Neuronal stem cell (in vitro differentiated cells): Measurements from ENCODE around the gene HERC6.

ENCODE experiments used
- DNase-seq: peaks from one replicate; pipeline ENCODE4 v3.0.0-alpha.2; 2013; ENCODE audit warnings: low spot score
- H2AFZ ChIP-seq: one replicate; pipeline ENCODE4 v1.6.1; 2013; ENCODE audit warnings: mild to moderate bottlenecking, low read length, inconsistent platforms
- H2AK5ac ChIP-seq: 2 replicates; pipeline ENCODE4 v1.6.1; 2013; ENCODE audit warnings: low read depth, mild to moderate bottlenecking, inconsistent platforms, low read length, moderate library complexity, mixed read lengths
- H2BK120ac ChIP-seq: 2 replicates; pipeline ENCODE4 v1.6.1; 2013; ENCODE audit warnings: low read depth, mild to moderate bottlenecking, inconsistent platforms, low read length, moderate library complexity, mixed read lengths
- H2BK12ac ChIP-seq: one replicate; pipeline ENCODE4 v1.6.1; 2013; ENCODE audit warnings: low read length, inconsistent platforms
- H2BK15ac ChIP-seq: 2 replicates; pipeline ENCODE4 v1.6.1; 2013; ENCODE audit warnings: mild to moderate bottlenecking, low read length, inconsistent platforms, mixed read lengths
- H2BK5ac ChIP-seq: one replicate; pipeline ENCODE4 v1.6.1; 2013; ENCODE audit warnings: inconsistent platforms, mild to moderate bottlenecking, low read length, moderate library complexity
- H3K14ac ChIP-seq: one replicate; pipeline ENCODE4 v1.6.1; 2013; ENCODE audit warnings: low read length, inconsistent platforms
- H3K18ac ChIP-seq: 2 replicates; pipeline ENCODE4 v1.6.1; 2013; ENCODE audit warnings: low read length, inconsistent platforms
- H3K23ac ChIP-seq: 2 replicates; pipeline ENCODE4 v1.6.1; 2013; ENCODE audit warnings: low read depth, mild to moderate bottlenecking, mixed read lengths, low read length, inconsistent platforms; ENCODE audit not compliant: poor library complexity
- H3K27ac ChIP-seq: replicated peaks from 3 replicates; pipeline ENCODE4 v1.5.1; 2013; ENCODE audit warnings: low read length, inconsistent platforms
- H3K27me3 ChIP-seq, 3 experiments: 2 replicates each; pipeline ENCODE4 v1.6.1; 2013; ENCODE audit warnings: low read length in 3 of 3, mild to moderate bottlenecking in 2 of 3, inconsistent platforms in 1 of 3, low read depth in 1 of 3, mixed read lengths in 1 of 3, moderate library complexity in 1 of 3; ENCODE audit not compliant: control insufficient read depth in 3 of 3, insufficient read depth in 3 of 3
- H3K36me3 ChIP-seq, 2 donors: replicated peaks in 1 of 2; 2 replicates each; pipeline ENCODE4 v1.6.1; 2013; ENCODE audit warnings: low read length in 2 of 2; ENCODE audit not compliant: control insufficient read depth in 2 of 2, insufficient read depth in 2 of 2
- H3K4ac ChIP-seq: 2 replicates; pipeline ENCODE4 v1.6.1; 2013; ENCODE audit warnings: inconsistent platforms, mild to moderate bottlenecking, low read length, moderate library complexity
- H3K4me1 ChIP-seq, 2 donors: 1 replicate in 1 of 2; 2 replicates in 1 of 2; pipeline ENCODE4 v1.6.1; 2013; ENCODE audit warnings: low read length in 2 of 2, low read depth in 1 of 2; ENCODE audit not compliant: control insufficient read depth in 2 of 2, insufficient read depth in 1 of 2
- H3K4me2 ChIP-seq: one replicate; pipeline ENCODE4 v1.6.1; 2013; ENCODE audit warnings: mild to moderate bottlenecking, low read length, inconsistent platforms; ENCODE audit not compliant: insufficient read depth, poor library complexity, severe bottlenecking
- H3K4me3 ChIP-seq, 2 donors: 2 replicates each; pipeline ENCODE4 v1.5.1; 2013; ENCODE audit warnings: low read length in 2 of 2, mild to moderate bottlenecking in 2 of 2, inconsistent platforms in 1 of 2, moderate library complexity in 1 of 2
- H3K79me1 ChIP-seq: one replicate; pipeline ENCODE4 v1.6.1; 2013; ENCODE audit warnings: low read depth, mild to moderate bottlenecking, inconsistent platforms, low read length, moderate library complexity
- H3K9ac ChIP-seq: one replicate; pipeline ENCODE4 v1.6.1; 2013; ENCODE audit warnings: mild to moderate bottlenecking, low read depth, low read length, inconsistent platforms; ENCODE audit not compliant: poor library complexity
- H3K9me3 ChIP-seq, 2 donors: replicated peaks in 1 of 2; 2 replicates each; pipeline versions ENCODE3 to v1.6.1; 2013; ENCODE audit warnings: low read length in 2 of 2, mild to moderate bottlenecking in 2 of 2, inconsistent platforms in 1 of 2, low read depth in 1 of 2, mixed read lengths in 1 of 2, moderate library complexity in 1 of 2; ENCODE audit not compliant: control insufficient read depth in 2 of 2, insufficient read depth in 1 of 2
- H4K8ac ChIP-seq: one replicate; pipeline ENCODE4 v1.6.1; 2013; ENCODE audit warnings: low read depth, mild to moderate bottlenecking, inconsistent platforms, low read length, moderate library complexity
- H4K91ac ChIP-seq: one replicate; pipeline ENCODE4 v1.6.1; 2013; ENCODE audit warnings: low read length, low read depth, mild to moderate bottlenecking, inconsistent platforms; ENCODE audit not compliant: poor library complexity
- WGBS, 2 donors: extraction: QIAGEN DNeasy Blood & Tissue Kit; methylation state at CpG; one replicate each; pipeline ENCODE4 v1.1.7; 2013; ENCODE audit warnings: missing lambda C conversion rate in 2 of 2, mixed read lengths in 1 of 2; ENCODE audit not compliant: insufficient read length in 2 of 2, insufficient replicate concordance in 1 of 2; ENCODE audit errors: extremely low coverage in 2 of 2; 5-methylcytosine and 5-hydroxymethylcytosine counted together

The HERC6 gene

DNA sequence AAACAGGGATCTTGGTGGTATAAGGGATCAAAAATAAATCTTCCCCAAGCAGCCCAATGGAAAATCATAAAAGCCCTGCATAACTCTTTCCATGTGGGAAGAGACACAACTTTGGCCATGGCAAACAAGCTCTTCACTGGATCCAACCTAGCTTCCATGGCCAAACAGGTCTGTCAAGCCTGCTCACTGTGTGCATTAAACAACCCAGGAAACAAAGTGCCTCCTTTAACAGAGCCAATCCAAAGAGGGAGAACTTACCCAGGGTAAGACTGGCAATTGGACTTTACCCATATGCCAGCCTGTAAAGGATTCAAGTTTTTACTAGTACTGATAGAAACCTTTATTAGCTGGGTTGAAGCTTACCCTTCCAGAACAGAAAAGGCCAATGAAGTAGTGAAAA lies 70.6 kb downstream of the HERC6 start:
- H3K27me3 ChIP-seq, result no peaks in the 10 kb centered on the region
- H4K8ac ChIP-seq, result no peak overlapping the region
- no peaks in the 10 kb centered on the region for H3K9me3 ChIP-seq
- H2BK5ac ChIP-seq, result no peak overlapping the region
- H3K36me3 ChIP-seq, result no peaks in the 10 kb centered on the region
- H3K4me2 ChIP-seq, result no peak overlapping the region
- H3K4me1 ChIP-seq, result no peaks in the 10 kb centered on the region
- H3K9ac ChIP-seq, result no peak overlapping the region
- no peak overlapping the region for H3K27ac ChIP-seq
- H4K91ac ChIP-seq, result no peak overlapping the region
- H3K4me3 ChIP-seq, result no peak overlapping the region
- no peak overlapping the region for H3K18ac ChIP-seq
- H2AFZ ChIP-seq, result no peak overlapping the region
- DNase-seq, result no peak
- no peaks in the 10 kb centered on the region for H3K79me1 ChIP-seq
- H2AK5ac ChIP-seq, result no peak overlapping the region
- H2BK12ac ChIP-seq, result no peak overlapping the region
- H2BK120ac ChIP-seq, result no peak overlapping the region
- H3K23ac ChIP-seq, result no peak overlapping the region
- no peak overlapping the region for H2BK15ac ChIP-seq
- no peak overlapping the region for H3K4ac ChIP-seq
- H3K14ac ChIP-seq, result no peak overlapping the region

DNA sequence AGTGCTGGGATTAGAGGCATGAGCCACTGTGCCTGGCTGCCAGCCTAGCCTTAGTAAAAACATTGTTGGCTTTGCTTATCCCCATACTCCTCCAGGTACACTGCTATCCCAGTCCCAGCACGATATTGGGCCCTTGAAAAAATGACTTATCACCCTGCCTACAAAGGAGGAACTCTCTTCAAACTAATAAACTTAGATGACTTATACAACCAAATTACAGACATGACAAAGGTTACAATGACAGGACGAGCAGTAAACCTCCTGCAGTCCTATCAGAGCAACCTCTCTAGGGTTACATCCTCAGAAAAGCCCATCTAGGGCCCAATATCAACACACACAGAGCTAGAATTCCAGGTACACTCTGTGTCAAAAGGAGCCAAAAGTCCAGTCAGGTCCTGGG lies 72.6 kb downstream of the HERC6 start:
- no peak overlapping the region for H4K91ac ChIP-seq
- H2BK15ac ChIP-seq, result no peak overlapping the region
- H3K9me3 ChIP-seq, result no peaks in the 10 kb centered on the region
- H3K4me3 ChIP-seq, result no peak overlapping the region
- no peaks in the 10 kb centered on the region for H3K36me3 ChIP-seq
- H3K9ac ChIP-seq, result no peak overlapping the region
- peaks cover 0 to 2% of the 10 kb centered on the region in 2 donors for H3K4me1 ChIP-seq
- no peak overlapping the region for H4K8ac ChIP-seq
- WGBS, 2 donors, result no CpG with 5 or more reads among the region's 2 CpGs
- no peak overlapping the region for H2BK5ac ChIP-seq
- H3K4me2 ChIP-seq, result no peak overlapping the region
- H3K4ac ChIP-seq, result no peak overlapping the region
- H2BK12ac ChIP-seq, result no peak overlapping the region
- no peak overlapping the region for H2BK120ac ChIP-seq
- no peaks in the 10 kb centered on the region for H3K27me3 ChIP-seq
- no peaks in the 10 kb centered on the region for H3K79me1 ChIP-seq
- no peak overlapping the region for H2AFZ ChIP-seq
- H3K27ac ChIP-seq, result no peak overlapping the region
- no peak overlapping the region for H2AK5ac ChIP-seq
- no peak overlapping the region for H3K18ac ChIP-seq
- no peak overlapping the region for H3K23ac ChIP-seq
- H3K14ac ChIP-seq, result no peak overlapping the region
- no peak for DNase-seq

GRCh38 chr4:88452912-88453311 lies 74.3 kb downstream of the HERC6 start:
- Histone ChIP-seq H2AFZ (no peak overlapping the region), H3K9ac (no peak overlapping the region), H4K8ac (no peak overlapping the region), H3K14ac (no peak overlapping the region), H2BK5ac (no peak overlapping the region), H2BK15ac (no peak overlapping the region), H3K18ac (no peak overlapping the region), H3K9me3 (no peaks in the 10 kb centered on the region), H3K4me2 (no peak overlapping the region), H3K4me3 (no peak overlapping the region), H3K4ac (no peak overlapping the region), H3K4me1 (peaks cover 0 to 2% of the 10 kb centered on the region in 2 donors), H3K79me1 (no peaks in the 10 kb centered on the region), H4K91ac (no peak overlapping the region), H3K36me3 (no peaks in the 10 kb centered on the region), H3K27me3 (peaks cover 9 to 13% (median 10%) of the 10 kb centered on the region in 3 experiments), H2BK12ac (no peak overlapping the region), H3K27ac (no peak overlapping the region), H2AK5ac (no peak overlapping the region), H2BK120ac (no peak overlapping the region), H3K23ac (no peak overlapping the region)
- no CpG with 5 or more reads among the region's 2 CpGs for WGBS, 2 donors
- no peak for DNase-seq

DNA sequence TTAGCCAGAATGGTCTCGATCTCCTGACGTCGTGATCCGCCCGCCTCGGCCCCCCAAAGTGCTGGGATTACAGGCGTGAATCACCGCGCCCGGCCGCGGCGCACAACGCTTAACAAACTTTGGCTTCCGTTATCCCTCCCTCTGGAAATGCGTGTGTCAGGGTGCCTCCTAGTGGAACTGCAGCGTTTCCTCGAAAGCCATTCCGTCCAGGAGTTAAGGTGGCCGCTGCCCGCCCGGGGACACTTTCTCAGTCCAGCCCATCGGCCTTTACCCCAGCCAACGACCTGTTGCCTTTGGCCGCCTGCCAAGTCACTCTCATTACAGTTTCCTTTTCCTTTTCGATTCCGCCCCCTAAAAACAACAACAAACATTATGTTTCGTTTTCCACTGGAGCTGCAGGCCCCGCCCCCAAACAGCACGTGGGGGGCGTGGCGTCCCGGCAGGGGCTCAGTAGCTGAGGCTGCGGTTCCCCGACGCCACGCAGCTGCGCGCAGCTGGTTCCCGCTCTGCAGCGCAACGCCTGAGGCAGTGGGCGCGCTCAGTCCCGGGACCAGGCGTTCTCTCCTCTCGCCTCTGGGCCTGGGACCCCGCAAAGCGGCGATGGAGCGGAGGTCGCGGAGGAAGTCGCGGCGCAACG lies 78.1 kb downstream of the HERC6 start, which contains the start of gene HERC5:
Gene HERC5 (plus strand): TSS at position 450 of the 637 bp plus-strand sequence. CDS start 151 bp downstream, at position 601.
- Histone ChIP-seq H4K91ac (no peak within 1 kb of the TSS), H3K4ac (no peak within 1 kb of the TSS), H2BK12ac (no peak within 1 kb of the TSS), H3K9ac (peak within 1 kb of the TSS; percentile 21), H3K18ac (peak within 1 kb of the TSS; percentile 83), H3K23ac (peak within 1 kb of the TSS; percentile 43), H3K4me1 (peaks cover 0 to 2% of the 10 kb centered on the region in 2 donors), H3K14ac (peak within 1 kb of the TSS; percentile 38), H3K27ac (no peak within 1 kb of the TSS), H3K4me2 (peak within 1 kb of the TSS; percentile 80), H2AK5ac (no peak within 1 kb of the TSS), H4K8ac (no peak within 1 kb of the TSS), H2BK15ac (no peak within 1 kb of the TSS), H2BK120ac (no peak within 1 kb of the TSS), H3K36me3 (no peaks in the 10 kb centered on the region), H3K9me3 (no peaks in the 10 kb centered on the region), H2AFZ (peak within 1 kb of the TSS; percentile 98), H3K79me1 (no peaks in the 10 kb centered on the region), H2BK5ac (no peak within 1 kb of the TSS), H3K27me3 (peaks cover 9 to 24% (median 16%) of the 10 kb centered on the region in 3 experiments), H3K4me3 (peak within 1 kb of the TSS; percentile 53 to 80)
- no CpG with 5 or more reads among the region's 57 CpGs for WGBS, 2 donors
- DNase-seq, result peak; percentile 66
